Gastroesophageal sphincter (tissue), 4 donors: ENCODE measurements around the gene NELL1. TPM values are rescaled to one million over a fixed set of nuclear protein-coding genes. Genes with fewer than 3 reads are reported as not detected.

Source experiments
- ATAC-seq: fragments of 150-250 bp; one replicate; pipeline ENCODE4 v1.9.1; 2016; ENCODE audit warnings: mild to moderate bottlenecking, moderate library complexity
- H3K27ac ChIP-seq, 4 donors: fragments of 200-600 bp; sonication (generic) in 3 of 4; 1 replicate in 3 of 4; 2 replicates in 1 of 4; pipeline ENCODE4 v1.5.1; 2016 to 2019
- H3K27me3 ChIP-seq: fragments of 200-600 bp; sonication (generic); one replicate; pipeline ENCODE4 v1.5.1; 2019
- H3K36me3 ChIP-seq, 2 donors: fragments of 200-600 bp; sonication (generic); one replicate each; pipeline ENCODE4 v1.5.1; 2019; ENCODE audit warnings: control low read depth in 1 of 2
- H3K4me1 ChIP-seq, 3 donors: fragments of 200-600 bp; sonication (generic); 1 replicate in 2 of 3; 2 replicates in 1 of 3; pipeline ENCODE4 v1.5.1; 2016 to 2019; ENCODE audit warnings: control low read depth in 2 of 3
- H3K4me3 ChIP-seq, 2 donors: fragments of 200-600 bp; sonication (generic); one replicate each; pipeline ENCODE4 v1.5.1; 2019; ENCODE audit warnings: mild to moderate bottlenecking in 1 of 2, moderate library complexity in 1 of 2
- H3K9me3 ChIP-seq, 3 donors: fragments of 200-600 bp; sonication (generic); one replicate each; pipeline ENCODE4 v1.5.1; 2017 to 2019; ENCODE audit warnings: control low read depth in 2 of 3
- EP300 ChIP-seq: sonication (generic); formaldehyde crosslinking; IDR thresholded peaks from one replicate; pipeline ENCODE4 v1.6.1; 2017; ENCODE audit warnings: antibody characterized with exemption, mild to moderate bottlenecking
- POLR2A ChIP-seq, 2 donors: fragments of 450-650 bp; IDR thresholded peaks; one replicate each; pipeline ENCODE4 v1.6.1; 2017; ENCODE audit warnings: antibody characterized with exemption in 2 of 2, mild to moderate bottlenecking in 2 of 2, moderate library complexity in 1 of 2
- POLR2AphosphoS5 ChIP-seq: sonication (generic); formaldehyde crosslinking; IDR thresholded peaks from one replicate; pipeline ENCODE4 v1.6.1; 2017; ENCODE audit warnings: antibody characterized with exemption
- WGBS, 2 donors: methylation state at CpG; one replicate each; pipeline ENCODE4 v1.1.5; 2018; ENCODE audit warnings: low coverage in 1 of 2; 5-methylcytosine and 5-hydroxymethylcytosine counted together
- total RNA-seq, 4 donors: library from RNA; depleted of rRNA; stranded (reverse); fragments of >200 nt; gene quantifications; one replicate each; pipeline ENCODE4 v1.1.0, GENCODE V29; 2016
- TF ChIP-seq, protein P1 (sequence below), 4 experiments: fragments of 200-600 bp in 2 of 4; fragments of 450-650 bp in 2 of 4; sonication (generic) in 1 of 4; IDR thresholded peaks; one replicate each; pipeline ENCODE4 v1.5.1; 2017 to 2019; ENCODE audit warnings: antibody characterized with exemption in 4 of 4, mild to moderate bottlenecking in 2 of 4, moderate library complexity in 2 of 4

The NELL1 gene
- total RNA-seq, 4 donors from 2014 or later = 0.27 to 3.0 (median 1.5) TPM

GRCh38 chr11:21426931-21427330, 757.5 kb downstream of the NELL1 start:
- 65 to 68% methylated on average over 3 of the region's 3 CpGs for WGBS, 2 donors
- ATAC-seq = no peak
- Histone ChIP-seq H3K4me1 (no peaks in the 10 kb centered on the region), H3K4me3 (no peak overlapping the region), H3K9me3 (no peaks in the 10 kb centered on the region), H3K27ac (no peak overlapping the region), H3K27me3 (no peaks in the 10 kb centered on the region), H3K36me3 (no peaks in the 10 kb centered on the region)
- TF ChIP-seq, protein P1, sequence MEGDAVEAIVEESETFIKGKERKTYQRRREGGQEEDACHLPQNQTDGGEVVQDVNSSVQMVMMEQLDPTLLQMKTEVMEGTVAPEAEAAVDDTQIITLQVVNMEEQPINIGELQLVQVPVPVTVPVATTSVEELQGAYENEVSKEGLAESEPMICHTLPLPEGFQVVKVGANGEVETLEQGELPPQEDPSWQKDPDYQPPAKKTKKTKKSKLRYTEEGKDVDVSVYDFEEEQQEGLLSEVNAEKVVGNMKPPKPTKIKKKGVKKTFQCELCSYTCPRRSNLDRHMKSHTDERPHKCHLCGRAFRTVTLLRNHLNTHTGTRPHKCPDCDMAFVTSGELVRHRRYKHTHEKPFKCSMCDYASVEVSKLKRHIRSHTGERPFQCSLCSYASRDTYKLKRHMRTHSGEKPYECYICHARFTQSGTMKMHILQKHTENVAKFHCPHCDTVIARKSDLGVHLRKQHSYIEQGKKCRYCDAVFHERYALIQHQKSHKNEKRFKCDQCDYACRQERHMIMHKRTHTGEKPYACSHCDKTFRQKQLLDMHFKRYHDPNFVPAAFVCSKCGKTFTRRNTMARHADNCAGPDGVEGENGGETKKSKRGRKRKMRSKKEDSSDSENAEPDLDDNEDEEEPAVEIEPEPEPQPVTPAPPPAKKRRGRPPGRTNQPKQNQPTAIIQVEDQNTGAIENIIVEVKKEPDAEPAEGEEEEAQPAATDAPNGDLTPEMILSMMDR (IDR thresholded peaks at IDR 0.05) = no peak
- TF ChIP-seq POLR2AphosphoS5 (no peak), POLR2A (IDR thresholded peaks at IDR 0.05) (no peak), EP300 (no peak)

- TF ChIP-seq, protein P1 (IDR thresholded peaks at IDR 0.05) = no peak
- TF ChIP-seq POLR2AphosphoS5 (no peak), EP300 (no peak), POLR2A (IDR thresholded peaks at IDR 0.05) (no peak)
- Histone ChIP-seq H3K27ac (no peak overlapping the region), H3K9me3 (no peaks in the 10 kb centered on the region), H3K4me3 (no peak overlapping the region), H3K36me3 (no peaks in the 10 kb centered on the region), H3K27me3 (no peaks in the 10 kb centered on the region), H3K4me1 (no peaks in the 10 kb centered on the region)
- no peak for ATAC-seq
- WGBS, 2 donors = 60 to 67% methylated on average over 1 of the region's 1 CpG
Observed at GRCh38 chr11:21427726-21428125, 758.3 kb downstream of the NELL1 start.

- Histone ChIP-seq H3K4me3 (no peak overlapping the region), H3K36me3 (no peaks in the 10 kb centered on the region), H3K27ac (no peak overlapping the region), H3K9me3 (no peaks in the 10 kb centered on the region), H3K27me3 (no peaks in the 10 kb centered on the region), H3K4me1 (no peaks in the 10 kb centered on the region)
- WGBS, 2 donors = 69 to 90% methylated on average over 1 of the region's 1 CpG
- no peak for ATAC-seq
- TF ChIP-seq POLR2A (IDR thresholded peaks at IDR 0.05) = no peak
- no peak for TF ChIP-seq EP300
- TF ChIP-seq, protein P1 (IDR thresholded peaks at IDR 0.05) = no peak
- TF ChIP-seq POLR2AphosphoS5 = no peak
Observed at GRCh38 chr11:21428796-21429195, 759.4 kb downstream of the NELL1 start.

DNA sequence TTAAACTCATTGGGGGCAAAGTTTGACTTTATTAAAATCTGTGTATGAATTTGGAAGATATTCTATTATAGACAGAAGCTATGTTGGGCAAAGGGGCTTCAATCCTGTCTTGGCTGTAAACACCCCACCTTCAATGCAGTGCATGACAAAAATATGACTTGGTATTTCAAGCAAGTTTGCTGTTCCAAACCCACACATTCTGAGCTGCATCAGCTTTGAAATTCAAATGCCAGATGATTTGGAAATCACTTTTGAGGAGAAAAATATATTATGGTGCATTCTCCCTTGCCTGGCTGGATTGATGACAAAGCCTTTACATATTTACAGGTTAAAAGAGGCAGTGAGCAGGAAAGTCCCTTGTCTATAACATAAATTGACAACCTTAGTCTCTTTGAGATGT, 760.0 kb downstream of the NELL1 start:
- TF ChIP-seq EP300 (no peak), POLR2A (IDR thresholded peaks at IDR 0.05) (no peak)
- ATAC-seq = no peak
- no peak overlapping the region for H3K27ac ChIP-seq

DNA sequence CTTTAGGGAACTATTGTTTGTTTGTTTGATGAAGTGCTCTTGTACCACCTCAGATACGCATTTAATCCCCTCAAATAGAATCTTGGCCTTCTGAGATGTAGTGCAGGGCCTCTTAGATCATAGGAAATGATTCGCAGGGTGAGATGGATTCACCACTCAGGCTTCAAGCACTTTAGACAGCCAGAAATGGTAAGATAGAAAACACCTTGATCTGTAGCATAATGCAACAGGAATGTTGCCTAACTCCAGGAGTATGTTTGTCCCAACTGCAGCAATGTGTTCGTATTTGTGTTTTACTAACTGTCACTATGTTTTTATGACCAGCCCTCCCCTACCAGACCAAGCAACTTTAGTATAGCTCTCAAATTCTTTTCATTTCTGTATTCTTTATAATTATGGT, 761.2 kb downstream of the NELL1 start:
- no peak overlapping the region for H3K4me3 ChIP-seq
- no peak for ATAC-seq
- H3K36me3 ChIP-seq = no peaks in the 10 kb centered on the region
- TF ChIP-seq, protein P1 (IDR thresholded peaks at IDR 0.05) = no peak
- TF ChIP-seq POLR2A (IDR thresholded peaks at IDR 0.05) = no peak
- no peak for TF ChIP-seq POLR2AphosphoS5
- TF ChIP-seq EP300 = no peak
- no peaks in the 10 kb centered on the region for H3K4me1 ChIP-seq
- whole genome bisulfite sequencing, 2 donors = 73 to 93% methylated on average over 3 of the region's 3 CpGs
- H3K27me3 ChIP-seq = no peaks in the 10 kb centered on the region
- H3K27ac ChIP-seq = no peak overlapping the region
- H3K9me3 ChIP-seq = no peaks in the 10 kb centered on the region

More for the DNA sequence above, 760.0 kb downstream of the NELL1 start:
- Histone ChIP-seq H3K4me3 (no peak overlapping the region), H3K36me3 (no peaks in the 10 kb centered on the region), H3K27me3 (no peaks in the 10 kb centered on the region), H3K9me3 (no peaks in the 10 kb centered on the region), H3K4me1 (no peaks in the 10 kb centered on the region)
